Peyer's patch (tissue), 4 donors: ENCODE results near the gene SIRT2.

ENCODE experiments used
- POLR2A ChIP-seq, 2 donors: fragments of 450-650 bp; IDR thresholded peaks; one replicate each; pipeline ENCODE4 v1.5.1; 2017; ENCODE audit warnings: antibody characterized with exemption in 2 of 2, mild to moderate bottlenecking in 2 of 2, moderate library complexity in 2 of 2
- TF ChIP-seq, protein P1 (sequence below), 6 experiments: fragments of 450-650 bp in 4 of 6; fragments of 200-600 bp in 2 of 6; sonication (generic) in 1 of 6; IDR thresholded peaks; one replicate each; pipeline ENCODE4 v1.5.1; 2017 to 2019; ENCODE audit warnings: antibody characterized with exemption in 6 of 6, mild to moderate bottlenecking in 3 of 6, moderate library complexity in 1 of 6

DNA sequence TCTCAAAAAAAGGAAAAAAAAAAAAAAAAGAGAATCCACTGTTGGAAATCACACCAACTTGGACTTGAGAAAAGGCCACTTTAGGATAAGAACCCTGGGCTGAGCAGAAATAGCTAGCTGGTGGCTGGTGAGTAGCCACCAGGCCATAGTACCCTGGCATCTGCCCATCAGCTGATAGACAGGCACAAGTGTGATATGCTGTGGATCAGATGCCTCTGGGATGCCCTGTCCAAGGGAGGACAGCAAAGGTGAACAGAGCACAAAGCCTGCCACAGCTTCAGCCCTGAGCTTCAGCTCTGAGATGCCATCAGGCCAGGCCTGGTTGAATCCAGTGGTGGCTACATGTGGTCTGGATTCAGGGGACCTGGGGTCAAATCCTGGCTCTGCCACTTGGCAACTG, 8.7 kb downstream of the SIRT2 start:
- TF ChIP-seq POLR2A (IDR thresholded peaks at IDR 0.05): no peak
- TF ChIP-seq, protein P1, sequence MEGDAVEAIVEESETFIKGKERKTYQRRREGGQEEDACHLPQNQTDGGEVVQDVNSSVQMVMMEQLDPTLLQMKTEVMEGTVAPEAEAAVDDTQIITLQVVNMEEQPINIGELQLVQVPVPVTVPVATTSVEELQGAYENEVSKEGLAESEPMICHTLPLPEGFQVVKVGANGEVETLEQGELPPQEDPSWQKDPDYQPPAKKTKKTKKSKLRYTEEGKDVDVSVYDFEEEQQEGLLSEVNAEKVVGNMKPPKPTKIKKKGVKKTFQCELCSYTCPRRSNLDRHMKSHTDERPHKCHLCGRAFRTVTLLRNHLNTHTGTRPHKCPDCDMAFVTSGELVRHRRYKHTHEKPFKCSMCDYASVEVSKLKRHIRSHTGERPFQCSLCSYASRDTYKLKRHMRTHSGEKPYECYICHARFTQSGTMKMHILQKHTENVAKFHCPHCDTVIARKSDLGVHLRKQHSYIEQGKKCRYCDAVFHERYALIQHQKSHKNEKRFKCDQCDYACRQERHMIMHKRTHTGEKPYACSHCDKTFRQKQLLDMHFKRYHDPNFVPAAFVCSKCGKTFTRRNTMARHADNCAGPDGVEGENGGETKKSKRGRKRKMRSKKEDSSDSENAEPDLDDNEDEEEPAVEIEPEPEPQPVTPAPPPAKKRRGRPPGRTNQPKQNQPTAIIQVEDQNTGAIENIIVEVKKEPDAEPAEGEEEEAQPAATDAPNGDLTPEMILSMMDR (IDR thresholded peaks at IDR 0.05): no peak
